B cell (primary cell): ENCODE results near the gene PLAGL2. TPM values are rescaled to one million over a fixed set of nuclear protein-coding genes. Genes with fewer than 3 reads are reported as not detected.

Source experiments
- ATAC-seq: fragments of 200-7000 bp; cut with Tn5 transposase; one replicate; pipeline ENCODE4 v1.10.0; 2021; ENCODE audit warnings: low read depth, mild to moderate bottlenecking, moderate number of reproducible peaks, moderate library complexity
- CTCF ChIA-PET: fragments of 350-600 bp; sonication (Branson Sonifier 250); formaldehyde crosslinking; loops from one replicate; lab custom pipeline; 2021; ENCODE audit warnings: antibody characterized with exemption, inconsistent platforms; lab: Charles Lee
- POLR2A ChIA-PET: fragments of 350-600 bp; sonication (Branson Sonifier 250); formaldehyde crosslinking; loops from one replicate; lab custom pipeline; 2021; ENCODE audit warnings: antibody characterized with exemption; lab: Charles Lee
- DNase-seq: peaks from one replicate; pipeline ENCODE4 v3.0.0; 2013
- H2AFZ ChIP-seq: 2 replicates; pipeline ENCODE4 v1.6.1; 2012; ENCODE audit warnings: mild to moderate bottlenecking, low read depth, low read length; ENCODE audit not compliant: insufficient read depth, poor library complexity, severe bottlenecking
- H3K27ac ChIP-seq, 2 donors: 1 replicate in 1 of 2; 2 replicates in 1 of 2; pipeline ENCODE4 v1.5.1; 2012 to 2013; ENCODE audit warnings: low read length in 2 of 2, mild to moderate bottlenecking in 2 of 2, moderate library complexity in 1 of 2
- H3K27me3 ChIP-seq, 4 experiments: fragments of 200-600 bp in 1 of 4; sonication (generic) in 1 of 4; replicated peaks in 1 of 4; 1 replicate in 2 of 4; 2 replicates in 2 of 4; pipeline versions ENCODE4 v1.6.1 to v1.7.0; 2013 to 2016; ENCODE audit warnings: low read length in 3 of 4, mild to moderate bottlenecking in 2 of 4, mixed read lengths in 1 of 4, moderate library complexity in 1 of 4; ENCODE audit not compliant: insufficient read depth in 4 of 4, control insufficient read depth in 3 of 4; ENCODE audit errors: control extremely low read depth in 1 of 4
- H3K36me3 ChIP-seq, 2 experiments: replicated peaks in 1 of 2; 1 replicate in 1 of 2; 2 replicates in 1 of 2; pipeline versions ENCODE4 v1.6.1 to v1.7.1; 2013; ENCODE audit warnings: low read length in 1 of 2; ENCODE audit not compliant: insufficient read depth in 2 of 2, control insufficient read depth in 1 of 2; ENCODE audit errors: control extremely low read depth in 1 of 2, extremely low read depth in 1 of 2
- H3K4me1 ChIP-seq, 2 donors: fragments of 200-600 bp in 1 of 2; sonication (generic) in 1 of 2; 1 replicate in 1 of 2; 2 replicates in 1 of 2; pipeline versions ENCODE4 v1.5.1 to v1.6.1; 2013 to 2017; ENCODE audit warnings: low read length in 2 of 2; ENCODE audit not compliant: control insufficient read depth in 2 of 2, insufficient read depth in 2 of 2
- H3K4me2 ChIP-seq: replicated peaks from 2 replicates; pipeline ENCODE3; 2012; ENCODE audit warnings: mild to moderate bottlenecking, low read depth, low read length; ENCODE audit not compliant: poor library complexity, severe bottlenecking
- H3K4me3 ChIP-seq, 5 experiments: fragments of 200-600 bp in 1 of 5; sonication (generic) in 1 of 5; 1 replicate in 3 of 5; 2 replicates in 2 of 5; pipeline versions ENCODE4 v1.5.1 to v1.7.0; 2011 to 2016; ENCODE audit warnings: low read length in 4 of 5, mild to moderate bottlenecking in 4 of 5, low read depth in 2 of 5, control low read depth in 1 of 5, moderate library complexity in 1 of 5; ENCODE audit not compliant: insufficient read depth in 1 of 5; ENCODE audit errors: control extremely low read depth in 1 of 5, extremely low read depth in 1 of 5
- H3K79me2 ChIP-seq: fragments of 200-600 bp; sonication (generic); one replicate; pipeline ENCODE4 v1.6.0; 2016; ENCODE audit warnings: low read length; ENCODE audit not compliant: control insufficient read depth, insufficient read depth
- H3K9ac ChIP-seq: fragments of 200-600 bp; sonication (generic); 2 replicates; pipeline ENCODE4 v1.6.1; 2017; ENCODE audit warnings: mild to moderate bottlenecking, low read length, moderate library complexity
- H3K9me3 ChIP-seq, 3 donors: one replicate each; pipeline versions ENCODE4 v1.6.1 to v1.7.1; 2013; ENCODE audit warnings: low read length in 2 of 3; ENCODE audit not compliant: control insufficient read depth in 2 of 3, insufficient read depth in 1 of 3; ENCODE audit errors: control extremely low read depth in 1 of 3
- H4K20me1 ChIP-seq: 2 replicates; pipeline ENCODE4 v1.6.0; 2012; ENCODE audit warnings: mild to moderate bottlenecking, low read length; ENCODE audit not compliant: insufficient read depth, control insufficient read depth, poor library complexity, severe bottlenecking
- H3K27ac Mint-ChIP-seq: one replicate; pipeline ENCODE4 v1.8.0; 2021; ENCODE audit warnings: mixed read lengths
- H3K27me3 Mint-ChIP-seq: one replicate; pipeline ENCODE4 v1.8.0; 2021; ENCODE audit warnings: mixed read lengths
- H3K4me1 Mint-ChIP-seq: one replicate; pipeline ENCODE4 v1.8.0; 2021; ENCODE audit warnings: mixed read lengths
- H3K4me3 Mint-ChIP-seq: one replicate; pipeline ENCODE4 v1.8.0; 2021; ENCODE audit warnings: mixed read lengths
- H3K9me3 Mint-ChIP-seq: one replicate; pipeline ENCODE4 v1.8.0; 2022; ENCODE audit warnings: mixed read lengths; ENCODE audit not compliant: insufficient read depth
- EZH2 ChIP-seq: IDR thresholded peaks from 2 replicates; pipeline ENCODE4 v1.6.1; 2012; ENCODE audit warnings: borderline replicate concordance, low read depth, mild to moderate bottlenecking, moderate library complexity, low read length; ENCODE audit not compliant: insufficient read depth, poor library complexity, severe bottlenecking
- WGBS: methylation state at CpG from one replicate; pipeline ENCODE4 v1.1.5; 2013; ENCODE audit warnings: missing lambda C conversion rate; ENCODE audit not compliant: insufficient coverage; 5-methylcytosine and 5-hydroxymethylcytosine counted together
- intact Hi-C: fragments of 100-400 bp; cut with micrococcal nuclease; formaldehyde crosslinking; loops from one replicate; pipeline ENCODE4 v1.10.0; 2022
- polyA plus RNA-seq: library from polyadenylated mRNA; depleted of rRNA; stranded (reverse); fragments of >200 nt; gene quantifications from 2 replicates; pipeline ENCODE4 v1.2.3, GENCODE V29; 2012
- total RNA-seq, 2 donors: library from RNA; stranded (reverse); fragments of 120-200 nt in 1 of 2; gene quantifications; 1 replicate in 1 of 2; 2 replicates in 1 of 2; pipeline versions ENCODE4 v1.2.3 to v1.2.4, GENCODE V29; 2013 to 2022
- TF ChIP-seq, protein P1 (sequence below): fragments of 200-600 bp; IDR thresholded peaks from one replicate; pipeline ENCODE4 v1.8.0; 2022; ENCODE audit warnings: antibody characterized with exemption, mild to moderate bottlenecking

Gene PLAGL2
- total and polyA plus RNA-seq, 2 donors (not counting 1 experiment from before 2014, with no cell fraction given), result 4.4 to 18.4 TPM

- ChIA-PET CTCF (no interaction called here), POLR2A (no interaction called here)
- WGBS, result 99% methylated on average over 7 of the region's 8 CpGs
- no peak overlapping the region for H3K4me2 ChIP-seq
- H3K9me3 Mint-ChIP-seq, result no peaks in the 10 kb centered on the region
- H3K27me3 ChIP-seq, result no peaks in the 10 kb centered on the region
- no peaks in the 10 kb centered on the region for H3K9me3 ChIP-seq
- intact Hi-C loops, result no loop called here
- ATAC-seq (no peak), DNase-seq (no peak)
- no peak overlapping the region for H3K27ac ChIP-seq
- no peaks in the 10 kb centered on the region for H4K20me1 ChIP-seq
- peaks cover 9 to 62% of the 10 kb centered on the region in 2 experiments for H3K36me3 ChIP-seq
- H3K9ac ChIP-seq, result no peak overlapping the region
- H3K27me3 Mint-ChIP-seq, result no peaks in the 10 kb centered on the region
- no peaks in the 10 kb centered on the region for H3K4me1 ChIP-seq
- no peak overlapping the region for H2AFZ ChIP-seq
- TF ChIP-seq, protein P1, sequence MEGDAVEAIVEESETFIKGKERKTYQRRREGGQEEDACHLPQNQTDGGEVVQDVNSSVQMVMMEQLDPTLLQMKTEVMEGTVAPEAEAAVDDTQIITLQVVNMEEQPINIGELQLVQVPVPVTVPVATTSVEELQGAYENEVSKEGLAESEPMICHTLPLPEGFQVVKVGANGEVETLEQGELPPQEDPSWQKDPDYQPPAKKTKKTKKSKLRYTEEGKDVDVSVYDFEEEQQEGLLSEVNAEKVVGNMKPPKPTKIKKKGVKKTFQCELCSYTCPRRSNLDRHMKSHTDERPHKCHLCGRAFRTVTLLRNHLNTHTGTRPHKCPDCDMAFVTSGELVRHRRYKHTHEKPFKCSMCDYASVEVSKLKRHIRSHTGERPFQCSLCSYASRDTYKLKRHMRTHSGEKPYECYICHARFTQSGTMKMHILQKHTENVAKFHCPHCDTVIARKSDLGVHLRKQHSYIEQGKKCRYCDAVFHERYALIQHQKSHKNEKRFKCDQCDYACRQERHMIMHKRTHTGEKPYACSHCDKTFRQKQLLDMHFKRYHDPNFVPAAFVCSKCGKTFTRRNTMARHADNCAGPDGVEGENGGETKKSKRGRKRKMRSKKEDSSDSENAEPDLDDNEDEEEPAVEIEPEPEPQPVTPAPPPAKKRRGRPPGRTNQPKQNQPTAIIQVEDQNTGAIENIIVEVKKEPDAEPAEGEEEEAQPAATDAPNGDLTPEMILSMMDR, result no peak
- no peak for TF ChIP-seq EZH2
- H3K79me2 ChIP-seq, result no peaks in the 10 kb centered on the region
- H3K27ac Mint-ChIP-seq, result no peak overlapping the region
- H3K4me3 ChIP-seq, result no peak overlapping the region
- no peak overlapping the region for H3K4me3 Mint-ChIP-seq
- no peaks in the 10 kb centered on the region for H3K4me1 Mint-ChIP-seq
These were observed 57.9 kb downstream of the PLAGL2 start for GRCh38 chr20:32149566-32150170.

GRCh38 chr20:32144898-32145662, 62.5 kb downstream of the PLAGL2 start:
- no peak overlapping the region for H3K4me3 ChIP-seq
- TF ChIP-seq EZH2, result no peak
- TF ChIP-seq, protein P1, result no peak
- H3K4me2 ChIP-seq, result no peak overlapping the region
- no peaks in the 10 kb centered on the region for H3K27me3 Mint-ChIP-seq
- no peaks in the 10 kb centered on the region for H3K4me1 ChIP-seq
- CTCF ChIA-PET, result no interaction called here
- peaks cover 5 to 70% of the 10 kb centered on the region in 2 experiments for H3K36me3 ChIP-seq
- H3K27ac Mint-ChIP-seq, result no peak overlapping the region
- no peaks in the 10 kb centered on the region for H4K20me1 ChIP-seq
- WGBS, result 93% methylated on average over 8 of the region's 8 CpGs
- POLR2A ChIA-PET, result no interaction called here
- H3K27ac ChIP-seq, result no peak overlapping the region
- H3K9ac ChIP-seq, result no peak overlapping the region
- ATAC-seq, result no peak
- no peak overlapping the region for H3K4me3 Mint-ChIP-seq
- intact Hi-C loops, result no loop called here
- H3K27me3 ChIP-seq, result no peaks in the 10 kb centered on the region
- no peaks in the 10 kb centered on the region for H3K9me3 Mint-ChIP-seq
- H3K9me3 ChIP-seq, result no peaks in the 10 kb centered on the region
- no peak for DNase-seq
- H2AFZ ChIP-seq, result no peak overlapping the region
- no peaks in the 10 kb centered on the region for H3K4me1 Mint-ChIP-seq
- H3K79me2 ChIP-seq, result no peaks in the 10 kb centered on the region
